ENCODE results near the gene COL6A1. TPM values are rescaled to one million over a fixed set of nuclear protein-coding genes. Genes with fewer than 3 reads are reported as not detected.

Gene COL6A1
- total RNA-seq, 3 donors from 2014 or later (not counting 1 experiment from before 2014, with no cell fraction given), result 1.0 to 5.2 (median 2.5) TPM

GRCh38 chr21:45934554-45934953 is 47.0 kb upstream of the COL6A1 start:
- Mint-ChIP-seq H3K27ac (no peak overlapping the region), H3K36me3 (no peaks in the 10 kb centered on the region), H3K27me3 (ENCODE audit: low read depth in 2 of 2) (no peaks in the 10 kb centered on the region), H3K4me3 (no peak overlapping the region), H3K9me3 (no peaks in the 10 kb centered on the region), H3K4me1 (no peaks in the 10 kb centered on the region)
- Histone ChIP-seq H3K9me3 (ENCODE audit: control insufficient read depth, insufficient read depth, low read length) (no peaks in the 10 kb centered on the region), H3K4me1 (ENCODE audit: control insufficient read depth, insufficient read depth, low read length) (no peaks in the 10 kb centered on the region), H3K27me3 (ENCODE audit: control insufficient read depth, insufficient read depth, low read length) (no peaks in the 10 kb centered on the region), H3K36me3 (ENCODE audit: control insufficient read depth, insufficient read depth, low read length) (no peaks in the 10 kb centered on the region), H3K27ac (ENCODE audit: low read length) (no peak overlapping the region), H3K4me3 (ENCODE audit: low read length) (no peak overlapping the region)
- 86% methylated on average over 3 of the region's 3 CpGs for WGBS (ENCODE audit: insufficient coverage)
- intact Hi-C loops (cut with micrococcal nuclease), result no loop called here
- DNase-seq (no peak), ATAC-seq (no peak)
- TF ChIP-seq CTCF (IDR thresholded peaks at IDR 0.05), result no peak

GRCh38 chr21:45935628-45936027 is 45.9 kb upstream of the COL6A1 start:
- Mint-ChIP-seq H3K27me3 (ENCODE audit: low read depth in 2 of 2) (no peaks in the 10 kb centered on the region), H3K4me1 (no peaks in the 10 kb centered on the region), H3K9me3 (no peaks in the 10 kb centered on the region), H3K27ac (no peak overlapping the region), H3K36me3 (no peaks in the 10 kb centered on the region), H3K4me3 (no peak overlapping the region)
- WGBS (ENCODE audit: insufficient coverage), result 88% methylated on average over 3 of the region's 3 CpGs
- Histone ChIP-seq H3K4me3 (ENCODE audit: low read length) (no peak overlapping the region), H3K27me3 (ENCODE audit: control insufficient read depth, insufficient read depth, low read length) (no peaks in the 10 kb centered on the region), H3K9me3 (ENCODE audit: control insufficient read depth, insufficient read depth, low read length) (no peaks in the 10 kb centered on the region), H3K36me3 (ENCODE audit: control insufficient read depth, insufficient read depth, low read length) (no peaks in the 10 kb centered on the region), H3K4me1 (ENCODE audit: control insufficient read depth, insufficient read depth, low read length) (no peaks in the 10 kb centered on the region), H3K27ac (ENCODE audit: low read length) (no peak overlapping the region)
- intact Hi-C loops (cut with micrococcal nuclease), result no loop called here
- DNase-seq (no peak), ATAC-seq (no peak)
- no peak for TF ChIP-seq CTCF (IDR thresholded peaks at IDR 0.05)

- no peak overlapping the region for H3K4me3 Mint-ChIP-seq
- intact Hi-C loops (cut with micrococcal nuclease), result no loop called here
These were observed 43.7 kb upstream of the COL6A1 start for GRCh38 chr21:45937721-45938452.

More at GRCh38 chr21:45937721-45938452, 43.7 kb upstream of the COL6A1 start:
- Histone ChIP-seq H3K36me3 (ENCODE audit: control insufficient read depth, insufficient read depth, low read length) (no peaks in the 10 kb centered on the region), H3K4me1 (ENCODE audit: control insufficient read depth, insufficient read depth, low read length) (no peaks in the 10 kb centered on the region), H3K9me3 (ENCODE audit: control insufficient read depth, insufficient read depth, low read length) (no peaks in the 10 kb centered on the region), H3K4me3 (ENCODE audit: low read length) (no peak overlapping the region), H3K27ac (ENCODE audit: low read length) (no peak overlapping the region), H3K27me3 (ENCODE audit: control insufficient read depth, insufficient read depth, low read length) (no peaks in the 10 kb centered on the region)
- ATAC-seq (no peak), DNase-seq (no peak)
- no peak for TF ChIP-seq CTCF (IDR thresholded peaks at IDR 0.05)
- Mint-ChIP-seq H3K27ac (no peak overlapping the region), H3K27me3 (ENCODE audit: low read depth in 2 of 2) (no peaks in the 10 kb centered on the region), H3K36me3 (no peaks in the 10 kb centered on the region), H3K4me1 (no peaks in the 10 kb centered on the region), H3K9me3 (no peaks in the 10 kb centered on the region)
- 88% methylated on average over 17 of the region's 17 CpGs for WGBS (ENCODE audit: insufficient coverage)

All from natural killer cell (primary cell).